Measurements from ENCODE around the gene MRPS18A. TPM values are rescaled to one million over a fixed set of nuclear protein-coding genes. Genes with fewer than 3 reads are reported as not detected.

The MRPS18A gene
- total RNA-seq (2011; cell fraction: chromatin; rRNA removed; ENCODE audit: low replicate concordance), result 30.9 and 95.8 TPM in 2 replicates
- 81.3 and 96.7 TPM in 2 replicates for total RNA-seq (2011; cell fraction: nucleolus; rRNA removed)
- 48.8 and 57.7 TPM in 2 replicates for total RNA-seq (2011; cell fraction: nucleoplasm; rRNA removed)
- total RNA-seq (2014; rRNA removed) (130 and 161 TPM in 2 replicates), total RNA-seq (2014; rRNA removed; fragmentation: Illumina TruSeq; extraction: Trizol) (63.9 and 87.5 TPM in 2 replicates), total RNA-seq (2015; rRNA removed; fragmentation: Illumina TruSeq; extraction: Trizol) (115 and 119 TPM in 2 replicates), total RNA-seq (2021) (102 and 104 TPM in 2 replicates), polyA plus RNA-seq (2011; rRNA removed) (104 and 112 TPM in 2 replicates), polyA plus RNA-seq (2014; fragmentation: Illumina TruSeq; extraction: Trizol) (159 and 185 TPM in 2 replicates), polyA plus RNA-seq (2014; fragmentation: Nextera tagmentation; extraction: Ambion mirVana) (100 to 1,000 TPM; 204 to 243 TPM), polyA plus RNA-seq (2014; rRNA removed) (125 and 133 TPM in 2 replicates), polyA minus RNA-seq (2011; rRNA and poly(A)+ RNA removed) (78.1 and 100 TPM in 2 replicates), Bru-seq, nascent RNA (percentile 94 among the genes with signal in this experiment), BruChase-seq, experiment 1, labeled RNA remaining after a 2-hour chase (percentile 85 among the genes with signal in this experiment), BruChase-seq, experiment 2, labeled RNA remaining after a 6-hour chase (percentile 74 among the genes with signal in this experiment)
- polyA plus RNA-seq (2011; cell fraction: cytosol; rRNA removed), result 155 and 252 TPM in 2 replicates
- 54.3 and 56.2 TPM in 2 replicates for polyA plus RNA-seq (2011; cell fraction: nucleus; rRNA removed)
- polyA plus RNA-seq (2012), result 113 and 127 TPM in 2 replicates
- polyA minus RNA-seq (2011; cell fraction: cytosol; rRNA and poly(A)+ RNA removed), result 41.0 and 52.2 TPM in 2 replicates
- 41.9 and 47.8 TPM in 2 replicates for polyA minus RNA-seq (2011; cell fraction: nucleus; rRNA and poly(A)+ RNA removed)
- long read RNA-seq, experiment 1, transcript MRPS18A-201 (5 exons, 785 nt), result minor isoform, 5 of 133 reads
- long read RNA-seq, experiment 1, transcript MRPS18A-202 (6 exons, 1,062 nt), result major isoform, 71 of 133 reads
- long read RNA-seq, experiment 1, transcript MRPS18A-203 (5 exons, 803 nt), result minor isoform, 6 of 133 reads
- long read RNA-seq, experiment 1, partial matches to known transcripts, result 19 of 133 reads
- long read RNA-seq, experiment 1, other reads (novel, unspliced or antisense), result 32 of 133 reads
- long read RNA-seq, experiment 2, transcript MRPS18A-203 (5 exons, 803 nt), result minor isoform, 8 of 122 reads
- long read RNA-seq, experiment 2, transcript MRPS18A-202 (6 exons, 1,062 nt), result major isoform, 94 of 122 reads
- long read RNA-seq, experiment 2, partial matches to known transcripts, result 7 of 122 reads
- long read RNA-seq, experiment 2, other reads (novel, unspliced or antisense), result 13 of 122 reads
- long read RNA-seq, experiment 3, transcript MRPS18A-202 (6 exons, 1,062 nt), result major isoform, 116 of 130 reads
- long read RNA-seq, experiment 3, transcript MRPS18A-203 (5 exons, 803 nt), result minor isoform, 6 of 130 reads
- long read RNA-seq, experiment 3, partial matches to known transcripts, result 2 of 130 reads
- long read RNA-seq, experiment 3, other reads (novel, unspliced or antisense), result 3 of 130 reads

- peak within 1 kb of the TSS; percentile 91 for H3K27ac ChIP-seq (ENCODE audit: extremely low read depth, low read depth, low read length)
- H4K20me1 ChIP-seq (replicated peaks; ENCODE audit: control insufficient read depth, insufficient read depth, low read length), result peaks cover 14% of the 10 kb centered on the region
- ATAC-seq (peak; percentile 99), DNase-seq (ENCODE audit: extremely low read depth in 1 of 4, low spot score in 3 of 4) (peak; percentile 92 to 94 (median 94)), FAIRE-seq (peak; percentile 92)
- H3K9ac ChIP-seq (ENCODE audit: insufficient read depth in 1 of 2, low read depth in 2 of 2, low read length in 2 of 2), result peak within 1 kb of the TSS; percentile 97
- H3K4me1 ChIP-seq (replicated peaks in 1 of 2; ENCODE audit: control insufficient read depth in 2 of 2, insufficient read depth in 2 of 2, low read length in 2 of 2), result peaks cover 4 to 29% of the 10 kb centered on the region in 2 experiments; a peak in 3 of 5 replicates
- CTCF ChIA-PET (ENCODE audit: low intra/inter-chr PET ratio), result interaction anchor here (0.6 kb wide), 1 partner anchor 22 kb away, joined by 4 read pairs; no protein-coding TSS in a partner anchor
- in situ Hi-C loops (cut with MboI), result no loop called here
- no peaks in the 10 kb centered on the region for H3K27me3 ChIP-seq (ENCODE audit: control insufficient read depth in 2 of 2, insufficient read depth in 2 of 2, low read length in 2 of 2)
- H2AFZ ChIP-seq (ENCODE audit: low read depth, low read length), result peak within 1 kb of the TSS; percentile 99
- intact Hi-C loops (cut with micrococcal nuclease), result no loop called here
- H3K9me3 ChIP-seq (replicated peaks; ENCODE audit: control insufficient read depth, insufficient read depth, low read depth, low read length), result no peaks in the 10 kb centered on the region
- TSS peak; percentile 96 for BruUV-seq (replicated peaks)
- peaks cover 34% of the 10 kb centered on the region for H3K36me3 ChIP-seq (ENCODE audit: control insufficient read depth, insufficient read depth, low read length)
- no peaks in the 10 kb centered on the region for H3K9me1 ChIP-seq (ENCODE audit: control insufficient read depth, insufficient read depth, low read length)
- H3K4me2 ChIP-seq (ENCODE audit: insufficient read depth, low read length), result peak within 1 kb of the TSS; percentile 98
- WGBS (ENCODE audit: insufficient coverage, low coverage, missing lambda C conversion rate), result under 1% methylated on average over 41 of the region's 43 CpGs
- H3K4me3 ChIP-seq, result peak within 1 kb of the TSS; percentile 87
- POLR2A ChIA-PET, result interaction anchor here (0.7 to 3.2 kb wide), 9 partner anchors 8 to 83 kb away, joined by 3 to 21 read pairs (median 4); no protein-coding TSS in a partner anchor
- H3K79me2 ChIP-seq (ENCODE audit: control insufficient read depth, insufficient read depth, low read length), result peaks cover 56% of the 10 kb centered on the region
- TF ChIP-seq HNRNPH1 (optimal IDR thresholded peaks at IDR 0.05; ENCODE audit: low read depth, low read length) (no peak), DDX20 (tag; IDR thresholded peaks at IDR 0.05; ENCODE audit: low read depth) (no peak), HMGN3 (IDR thresholded peaks at IDR 0.05; ENCODE audit: borderline replicate concordance, extremely low read depth, insufficient read length, low read depth, low read length) (peak; percentile 84), KDM1A (IDR thresholded peaks at IDR 0.05) (no peak; a peak in 1 of 4 replicates), PURB (CRISPR knock-in tag; IDR thresholded peaks at IDR 0.05; ENCODE audit: low read depth) (no peak), TSHZ1 (CRISPR knock-in tag; IDR thresholded peaks at IDR 0.05) (0 out of 2 replicates have a peak, but pooled peaks have one; percentile 26), ZNF197 (CRISPR knock-in tag; IDR thresholded peaks at IDR 0.05; ENCODE audit: low read depth) (no peak), SMARCB1 (IDR thresholded peaks at IDR 0.05; ENCODE audit: insufficient read length, low read depth) (no peak)
Observed at GRCh38 chr6:43687437-43688347, at the start of gene MRPS18A. MRPS18A (minus strand) TSS chr6:43687791; CDS start chr6:43687779, 12 bp downstream.
